Psoas muscle (tissue), 8 donors: ENCODE data around the gene YES1. TPM values are rescaled to one million over a fixed set of nuclear protein-coding genes. Genes with fewer than 3 reads are reported as not detected.
"Not testable (repeated sequence)": the region's sequence is repeated elsewhere in the genome, so short reads cannot be mapped to it uniquely, and the experiment has no call there.

Experiments
- ATAC-seq, 4 donors: fragments of 200-7000 bp; cut with Tn5 transposase; one replicate each; pipeline ENCODE4 v1.9.1; 2020; ENCODE audit warnings: moderate library complexity in 3 of 4, mild to moderate bottlenecking in 2 of 4
- DNase-seq, 2 donors: peaks; one replicate each; pipeline ENCODE4 v3.0.0-alpha.2; 2020
- H3K27ac ChIP-seq: fragments of 200-600 bp; one replicate; pipeline ENCODE4 v1.8.0; 2022
- H3K27me3 ChIP-seq, 3 donors: fragments of 200-600 bp in 1 of 3; one replicate each; pipeline versions ENCODE4 v1.6.1 to v1.8.0; 2013 to 2022; ENCODE audit warnings: low read length in 2 of 3, mild to moderate bottlenecking in 2 of 3, moderate library complexity in 1 of 3; ENCODE audit not compliant: insufficient read depth in 3 of 3
- H3K36me3 ChIP-seq, 2 donors: fragments of 200-600 bp in 1 of 2; one replicate each; pipeline versions ENCODE4 v1.6.1 to v1.8.0; 2013 to 2022; ENCODE audit warnings: low read depth in 1 of 2, mild to moderate bottlenecking in 1 of 2, moderate library complexity in 1 of 2; ENCODE audit not compliant: insufficient read depth in 1 of 2
- H3K4me1 ChIP-seq: fragments of 200-600 bp; one replicate; pipeline ENCODE4 v1.8.0; 2022
- H3K4me3 ChIP-seq: fragments of 200-600 bp; one replicate; pipeline ENCODE4 v1.8.0; 2022; ENCODE audit warnings: mild to moderate bottlenecking
- H3K9me3 ChIP-seq: fragments of 200-600 bp; one replicate; pipeline ENCODE4 v1.8.0; 2022
- WGBS, 3 donors: extraction: QIAGEN DNeasy Blood & Tissue Kit; methylation state at CpG; one replicate each; pipeline versions ENCODE4 v1.1.6 to v1.1.7; 2013; 5-methylcytosine and 5-hydroxymethylcytosine counted together
- intact Hi-C, 2 donors: fragments of 100-400 bp; cut with DNase I; formaldehyde crosslinking; loops; one replicate each; pipeline versions ENCODE4 v1.11.0 to v1.14.2; 2022
- polyA plus RNA-seq, 3 donors: library from polyadenylated mRNA; stranded (reverse); fragments of 200-250 nt; gene quantifications; one replicate each; pipeline ENCODE4 v1.2.3, GENCODE V29; 2013
- total RNA-seq, 4 donors: library from RNA; stranded (reverse); fragmentation: NEBNext Ultra II Directional in 2 of 4; extraction: Animal tissue kit (Norgen Biotek cat#: 25700) in 2 of 4; gene quantifications; one replicate each; pipeline versions ENCODE4 v1.2.1 to v1.2.4, GENCODE V29; 2021 to 2023
- TF ChIP-seq, protein P1 (sequence below): fragments of 200-600 bp; IDR thresholded peaks from one replicate; pipeline ENCODE4 v1.8.0; 2022; ENCODE audit warnings: antibody characterized with exemption
- donor health status: healthy with polysubstance abuse.
- donor health status: DM: no; HTN: no; CAD: no; lungs with moderate emphysema.
- donor health status: Bipolar disorder and iron deficiency.
- donor health status: healthy.
- donor health status: DM: yes; HTN: yes; CAD: no.
- donor health status: DM: no; HTN: no; CAD: no.
- donor health status: DM: no; HTN: no; CAD: no.
- donor health status: DM: yes; HTN: yes; CAD: no.

Gene YES1
- total and polyA plus RNA-seq, 7 donors = 8.7 to 29.5 (median 14.6) TPM

GRCh38 chr18:730692-731091 is 81.3 kb downstream of the YES1 start:
- no peak for DNase-seq
- no peaks in the 10 kb centered on the region for H3K4me1 ChIP-seq
- ATAC-seq = no peak
- TF ChIP-seq, protein P1, sequence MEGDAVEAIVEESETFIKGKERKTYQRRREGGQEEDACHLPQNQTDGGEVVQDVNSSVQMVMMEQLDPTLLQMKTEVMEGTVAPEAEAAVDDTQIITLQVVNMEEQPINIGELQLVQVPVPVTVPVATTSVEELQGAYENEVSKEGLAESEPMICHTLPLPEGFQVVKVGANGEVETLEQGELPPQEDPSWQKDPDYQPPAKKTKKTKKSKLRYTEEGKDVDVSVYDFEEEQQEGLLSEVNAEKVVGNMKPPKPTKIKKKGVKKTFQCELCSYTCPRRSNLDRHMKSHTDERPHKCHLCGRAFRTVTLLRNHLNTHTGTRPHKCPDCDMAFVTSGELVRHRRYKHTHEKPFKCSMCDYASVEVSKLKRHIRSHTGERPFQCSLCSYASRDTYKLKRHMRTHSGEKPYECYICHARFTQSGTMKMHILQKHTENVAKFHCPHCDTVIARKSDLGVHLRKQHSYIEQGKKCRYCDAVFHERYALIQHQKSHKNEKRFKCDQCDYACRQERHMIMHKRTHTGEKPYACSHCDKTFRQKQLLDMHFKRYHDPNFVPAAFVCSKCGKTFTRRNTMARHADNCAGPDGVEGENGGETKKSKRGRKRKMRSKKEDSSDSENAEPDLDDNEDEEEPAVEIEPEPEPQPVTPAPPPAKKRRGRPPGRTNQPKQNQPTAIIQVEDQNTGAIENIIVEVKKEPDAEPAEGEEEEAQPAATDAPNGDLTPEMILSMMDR = no peak
- H3K27ac ChIP-seq = no peak overlapping the region
- no peaks in the 10 kb centered on the region for H3K27me3 ChIP-seq
- H3K36me3 ChIP-seq = peaks cover 0 to 54% of the 10 kb centered on the region in 2 donors
- H3K9me3 ChIP-seq = no peaks in the 10 kb centered on the region
- no peak overlapping the region for H3K4me3 ChIP-seq
- intact Hi-C loops = no loop called here

GRCh38 chr18:730120-730519 is 81.9 kb downstream of the YES1 start:
- H3K9me3 ChIP-seq, H3K27me3 ChIP-seq, H3K27ac ChIP-seq, H3K4me3 ChIP-seq, intact Hi-C loops, H3K4me1 ChIP-seq, ATAC-seq, DNase-seq: not testable (repeated sequence)
- peaks cover 0 to 48% of the 10 kb centered on the region in 2 donors for H3K36me3 ChIP-seq
- 94 to 96% (median 95%) methylated on average over 5 of the region's 5 CpGs for WGBS, 3 donors

- intact Hi-C loops = no loop called here
- H3K4me1 ChIP-seq = no peaks in the 10 kb centered on the region
- no peak overlapping the region for H3K4me3 ChIP-seq
- TF ChIP-seq, protein P1 = no peak
- no peak overlapping the region for H3K27ac ChIP-seq
- no peak for DNase-seq
- H3K36me3 ChIP-seq = peaks cover 0 to 27% of the 10 kb centered on the region in 2 donors
- H3K9me3 ChIP-seq = no peaks in the 10 kb centered on the region
- no peak for ATAC-seq
- no peaks in the 10 kb centered on the region for H3K27me3 ChIP-seq
- 91 to 95% (median 93%) methylated on average over 9 of the region's 9 CpGs for WGBS, 3 donors
Observed at GRCh38 chr18:725646-726045, 86.4 kb downstream of the YES1 start.

- intact Hi-C loops = no loop called here
- WGBS, 3 donors = 95 to 100% (median 98%) methylated on average over 1 of the region's 1 CpG
- TF ChIP-seq, protein P1 = no peak
- no peak overlapping the region for H3K27ac ChIP-seq
- peaks cover 0 to 23% of the 10 kb centered on the region in 2 donors for H3K36me3 ChIP-seq
- no peaks in the 10 kb centered on the region for H3K27me3 ChIP-seq
- no peak overlapping the region for H3K4me3 ChIP-seq
- no peaks in the 10 kb centered on the region for H3K4me1 ChIP-seq
- DNase-seq = no peak
- ATAC-seq = no peak
- H3K9me3 ChIP-seq = no peaks in the 10 kb centered on the region
Observed at GRCh38 chr18:723541-724080, 88.4 kb downstream of the YES1 start.

DNA sequence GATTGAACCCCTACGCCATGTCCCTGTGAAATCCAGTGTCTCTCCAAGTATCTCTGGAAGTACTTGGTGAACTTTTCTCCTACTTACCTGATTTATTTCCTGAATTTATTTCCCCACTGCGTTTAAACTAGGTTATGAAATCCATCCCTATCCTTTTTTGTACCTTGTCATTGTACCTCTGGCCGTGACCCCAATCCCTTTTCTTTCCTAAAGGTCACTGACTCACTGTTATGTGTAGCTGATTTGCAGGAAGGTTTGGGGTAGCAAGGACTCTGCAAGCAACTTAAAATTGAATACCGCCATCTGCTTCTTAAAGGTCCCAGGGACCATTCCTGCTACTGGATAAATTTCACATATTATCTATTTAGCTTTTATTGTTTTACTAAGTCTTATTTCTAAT is 95.0 kb downstream of the YES1 start:
- Histone ChIP-seq H3K4me1 (no peaks in the 10 kb centered on the region), H3K9me3 (no peaks in the 10 kb centered on the region), H3K27ac (no peak overlapping the region), H3K36me3 (no peaks in the 10 kb centered on the region), H3K4me3 (no peak overlapping the region), H3K27me3 (no peaks in the 10 kb centered on the region)
- 80 to 84% (median 81%) methylated on average over 4 of the region's 4 CpGs for WGBS, 3 donors
- no peak for ATAC-seq
- TF ChIP-seq, protein P1 = no peak
- no peak for DNase-seq
- intact Hi-C loops = no loop called here
